Liver (tissue), 9 donors: ENCODE results near the gene KANSL1. TPM values are rescaled to one million over a fixed set of nuclear protein-coding genes. Genes with fewer than 3 reads are reported as not detected.

ENCODE experiments used
- DNase-seq: peaks from one replicate; pipeline ENCODE4 v3.0.0-alpha.2; 2017; ENCODE audit warnings: low spot score
- H3K27ac ChIP-seq, 2 donors: one replicate each; pipeline ENCODE4 v1.7.0; 2013; ENCODE audit warnings: inconsistent platforms in 2 of 2, low read length in 2 of 2, control low read depth in 1 of 2, low read depth in 1 of 2, mild to moderate bottlenecking in 1 of 2
- H3K27me3 ChIP-seq, 4 donors: one replicate each; pipeline versions ENCODE4 v1.6.1 to v1.7.0; 2013; ENCODE audit warnings: low read length in 3 of 4, inconsistent platforms in 1 of 4, mild to moderate bottlenecking in 1 of 4, moderate library complexity in 1 of 4; ENCODE audit not compliant: control insufficient read depth in 4 of 4, insufficient read depth in 4 of 4
- H3K36me3 ChIP-seq, 4 donors: one replicate each; pipeline versions ENCODE4 v1.6.1 to v1.7.0; 2013; ENCODE audit warnings: low read length in 3 of 4, mild to moderate bottlenecking in 3 of 4, low read depth in 1 of 4, moderate library complexity in 1 of 4; ENCODE audit not compliant: control insufficient read depth in 4 of 4, insufficient read depth in 3 of 4
- H3K4me1 ChIP-seq, 4 donors: one replicate each; pipeline versions ENCODE4 v1.6.1 to v1.7.0; 2013; ENCODE audit warnings: low read length in 3 of 4, mild to moderate bottlenecking in 3 of 4, moderate library complexity in 1 of 4; ENCODE audit not compliant: control insufficient read depth in 4 of 4, insufficient read depth in 4 of 4
- H3K4me3 ChIP-seq, 3 donors: one replicate each; pipeline versions ENCODE4 v1.6.1 to v1.7.0; 2013; ENCODE audit warnings: low read length in 3 of 3, control low read depth in 1 of 3, low read depth in 1 of 3, mild to moderate bottlenecking in 1 of 3
- H3K9ac ChIP-seq, 2 donors: one replicate each; pipeline ENCODE4 v1.7.0; 2013; ENCODE audit warnings: low read length in 2 of 2, mild to moderate bottlenecking in 2 of 2, moderate library complexity in 2 of 2, control low read depth in 1 of 2, low read depth in 1 of 2
- H3K9me3 ChIP-seq, 4 donors: one replicate each; pipeline versions ENCODE4 v1.6.1 to v1.7.0; 2013; ENCODE audit warnings: low read length in 3 of 4; ENCODE audit not compliant: control insufficient read depth in 4 of 4
- HNF4A ChIP-seq, 2 donors: conservative IDR thresholded peaks; 2 replicates each; pipeline ENCODE4 v1.6.1; 2016; ENCODE audit warnings: antibody characterized with exemption in 2 of 2, mild to moderate bottlenecking in 2 of 2
- JUND ChIP-seq, 2 donors: IDR thresholded peaks; 2 replicates each; pipeline ENCODE4 v1.6.1; 2016; ENCODE audit warnings: antibody characterized with exemption in 2 of 2
- NR2F2 ChIP-seq: IDR thresholded peaks from 2 replicates; pipeline ENCODE4 v1.6.1; 2016; ENCODE audit warnings: antibody characterized with exemption
- RAD21 ChIP-seq, 2 donors: IDR thresholded peaks; 2 replicates each; pipeline ENCODE4 v1.6.1; 2016; ENCODE audit warnings: antibody characterized with exemption in 2 of 2, mild to moderate bottlenecking in 2 of 2
- RXRA ChIP-seq, 2 donors: IDR thresholded peaks; 2 replicates each; pipeline ENCODE4 v1.6.1; 2017 to 2018; ENCODE audit warnings: antibody characterized with exemption in 2 of 2, mild to moderate bottlenecking in 1 of 2
- TAF1 ChIP-seq: conservative IDR thresholded peaks from 2 replicates; pipeline ENCODE4 v1.6.1; 2016; ENCODE audit warnings: antibody characterized with exemption, mild to moderate bottlenecking
- YY1 ChIP-seq: IDR thresholded peaks from 2 replicates; pipeline ENCODE4 v1.6.1; 2016; ENCODE audit warnings: antibody characterized with exemption, mild to moderate bottlenecking
- WGBS: extraction: QIAGEN DNeasy Blood & Tissue Kit; methylation state at CpG from one replicate; pipeline ENCODE4 v1.1.7; 2013; 5-methylcytosine and 5-hydroxymethylcytosine counted together
- polyA plus RNA-seq, 2 donors: library from polyadenylated mRNA; stranded (reverse) in 1 of 2; unstranded in 1 of 2; fragments of 200-250 nt in 1 of 2; fragments of >200 nt in 1 of 2; fragmentation: Nextera tagmentation in 1 of 2; extraction: Ambion mirVana in 1 of 2; gene quantifications; one replicate each; pipeline versions ENCODE4 v1.2.1 to v1.2.3, GENCODE V29; 2013 to 2015
- total RNA-seq, 2 donors: library from RNA; depleted of rRNA; stranded (reverse); fragments of >200 nt; gene quantifications; one replicate each; pipeline ENCODE4 v1.2.3, GENCODE V29; 2014
- TF ChIP-seq, protein P1 (sequence below): IDR thresholded peaks from 2 replicates; pipeline ENCODE4 v1.6.1; 2016; ENCODE audit warnings: antibody characterized with exemption
- TF ChIP-seq, protein P2 (sequence below): IDR thresholded peaks from 2 replicates; pipeline ENCODE4 v1.6.1; 2016; ENCODE audit warnings: antibody characterized with exemption, mild to moderate bottlenecking
- TF ChIP-seq, protein P3 (sequence below): IDR thresholded peaks from 2 replicates; pipeline ENCODE4 v1.6.1; 2016; ENCODE audit warnings: antibody characterized with exemption
- TF ChIP-seq, protein P4 (sequence below): fragments of 150-350 bp; IDR thresholded peaks from 2 replicates; pipeline ENCODE4 v1.5.1; 2017; ENCODE audit warnings: improper control_type of control experiment, low read depth, low read length; ENCODE audit not compliant: missing input control
- donor health status: healthy.
- donor health status: healthy.
- donor health status: healthy.
- donor health status: healthy.
- donor health status: healthy.

The KANSL1 gene
- total and polyA plus RNA-seq, 4 donors = 5.5 to 86.3 (median 24.0) TPM

GRCh38 chr17:46157443-46158062, 35.7 kb downstream of the KANSL1 start:
- H3K4me1 ChIP-seq = peaks cover 4 to 34% (median 23%) of the 10 kb centered on the region in 4 donors
- 77% methylated on average over 3 of the region's 3 CpGs for WGBS
- H3K4me3 ChIP-seq = no peak overlapping the region
- no peak overlapping the region for H3K27ac ChIP-seq
- H3K9me3 ChIP-seq = no peaks in the 10 kb centered on the region
- no peak overlapping the region for H3K9ac ChIP-seq
- H3K36me3 ChIP-seq = peaks cover 0 to 3% (median 0%) of the 10 kb centered on the region in 4 donors
- TF ChIP-seq RAD21 (IDR thresholded peaks at IDR 0.05) (no peak), YY1 (no peak), TAF1 (no peak)
- TF ChIP-seq, protein P1, sequence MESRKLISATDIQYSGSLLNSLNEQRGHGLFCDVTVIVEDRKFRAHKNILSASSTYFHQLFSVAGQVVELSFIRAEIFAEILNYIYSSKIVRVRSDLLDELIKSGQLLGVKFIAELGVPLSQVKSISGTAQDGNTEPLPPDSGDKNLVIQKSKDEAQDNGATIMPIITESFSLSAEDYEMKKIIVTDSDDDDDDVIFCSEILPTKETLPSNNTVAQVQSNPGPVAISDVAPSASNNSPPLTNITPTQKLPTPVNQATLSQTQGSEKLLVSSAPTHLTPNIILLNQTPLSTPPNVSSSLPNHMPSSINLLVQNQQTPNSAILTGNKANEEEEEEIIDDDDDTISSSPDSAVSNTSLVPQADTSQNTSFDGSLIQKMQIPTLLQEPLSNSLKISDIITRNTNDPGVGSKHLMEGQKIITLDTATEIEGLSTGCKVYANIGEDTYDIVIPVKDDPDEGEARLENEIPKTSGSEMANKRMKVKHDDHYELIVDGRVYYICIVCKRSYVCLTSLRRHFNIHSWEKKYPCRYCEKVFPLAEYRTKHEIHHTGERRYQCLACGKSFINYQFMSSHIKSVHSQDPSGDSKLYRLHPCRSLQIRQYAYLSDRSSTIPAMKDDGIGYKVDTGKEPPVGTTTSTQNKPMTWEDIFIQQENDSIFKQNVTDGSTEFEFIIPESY = no peak
- no peaks in the 10 kb centered on the region for H3K27me3 ChIP-seq
- DNase-seq = no peak

GRCh38 chr17:46154151-46154816, 38.9 kb downstream of the KANSL1 start:
- Histone ChIP-seq H3K4me1 (peaks cover 8 to 36% (median 24%) of the 10 kb centered on the region in 4 donors), H3K27ac (no peak overlapping the region), H3K4me3 (no peak overlapping the region), H3K9ac (no peak overlapping the region), H3K36me3 (peaks cover 0 to 3% (median 0%) of the 10 kb centered on the region in 4 donors), H3K27me3 (no peaks in the 10 kb centered on the region), H3K9me3 (no peaks in the 10 kb centered on the region)
- DNase-seq = no peak
- WGBS = 78% methylated on average over 9 of the region's 9 CpGs
- TF ChIP-seq, protein P2, sequence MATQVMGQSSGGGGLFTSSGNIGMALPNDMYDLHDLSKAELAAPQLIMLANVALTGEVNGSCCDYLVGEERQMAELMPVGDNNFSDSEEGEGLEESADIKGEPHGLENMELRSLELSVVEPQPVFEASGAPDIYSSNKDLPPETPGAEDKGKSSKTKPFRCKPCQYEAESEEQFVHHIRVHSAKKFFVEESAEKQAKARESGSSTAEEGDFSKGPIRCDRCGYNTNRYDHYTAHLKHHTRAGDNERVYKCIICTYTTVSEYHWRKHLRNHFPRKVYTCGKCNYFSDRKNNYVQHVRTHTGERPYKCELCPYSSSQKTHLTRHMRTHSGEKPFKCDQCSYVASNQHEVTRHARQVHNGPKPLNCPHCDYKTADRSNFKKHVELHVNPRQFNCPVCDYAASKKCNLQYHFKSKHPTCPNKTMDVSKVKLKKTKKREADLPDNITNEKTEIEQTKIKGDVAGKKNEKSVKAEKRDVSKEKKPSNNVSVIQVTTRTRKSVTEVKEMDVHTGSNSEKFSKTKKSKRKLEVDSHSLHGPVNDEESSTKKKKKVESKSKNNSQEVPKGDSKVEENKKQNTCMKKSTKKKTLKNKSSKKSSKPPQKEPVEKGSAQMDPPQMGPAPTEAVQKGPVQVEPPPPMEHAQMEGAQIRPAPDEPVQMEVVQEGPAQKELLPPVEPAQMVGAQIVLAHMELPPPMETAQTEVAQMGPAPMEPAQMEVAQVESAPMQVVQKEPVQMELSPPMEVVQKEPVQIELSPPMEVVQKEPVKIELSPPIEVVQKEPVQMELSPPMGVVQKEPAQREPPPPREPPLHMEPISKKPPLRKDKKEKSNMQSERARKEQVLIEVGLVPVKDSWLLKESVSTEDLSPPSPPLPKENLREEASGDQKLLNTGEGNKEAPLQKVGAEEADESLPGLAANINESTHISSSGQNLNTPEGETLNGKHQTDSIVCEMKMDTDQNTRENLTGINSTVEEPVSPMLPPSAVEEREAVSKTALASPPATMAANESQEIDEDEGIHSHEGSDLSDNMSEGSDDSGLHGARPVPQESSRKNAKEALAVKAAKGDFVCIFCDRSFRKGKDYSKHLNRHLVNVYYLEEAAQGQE = no peak
- TF ChIP-seq JUND (IDR thresholded peaks at IDR 0.05) = no peak
- TF ChIP-seq, protein P3, sequence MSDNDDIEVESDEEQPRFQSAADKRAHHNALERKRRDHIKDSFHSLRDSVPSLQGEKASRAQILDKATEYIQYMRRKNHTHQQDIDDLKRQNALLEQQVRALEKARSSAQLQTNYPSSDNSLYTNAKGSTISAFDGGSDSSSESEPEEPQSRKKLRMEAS = no peak
- TF ChIP-seq RXRA (IDR thresholded peaks at IDR 0.05) = no peak
- TF ChIP-seq, protein P4, sequence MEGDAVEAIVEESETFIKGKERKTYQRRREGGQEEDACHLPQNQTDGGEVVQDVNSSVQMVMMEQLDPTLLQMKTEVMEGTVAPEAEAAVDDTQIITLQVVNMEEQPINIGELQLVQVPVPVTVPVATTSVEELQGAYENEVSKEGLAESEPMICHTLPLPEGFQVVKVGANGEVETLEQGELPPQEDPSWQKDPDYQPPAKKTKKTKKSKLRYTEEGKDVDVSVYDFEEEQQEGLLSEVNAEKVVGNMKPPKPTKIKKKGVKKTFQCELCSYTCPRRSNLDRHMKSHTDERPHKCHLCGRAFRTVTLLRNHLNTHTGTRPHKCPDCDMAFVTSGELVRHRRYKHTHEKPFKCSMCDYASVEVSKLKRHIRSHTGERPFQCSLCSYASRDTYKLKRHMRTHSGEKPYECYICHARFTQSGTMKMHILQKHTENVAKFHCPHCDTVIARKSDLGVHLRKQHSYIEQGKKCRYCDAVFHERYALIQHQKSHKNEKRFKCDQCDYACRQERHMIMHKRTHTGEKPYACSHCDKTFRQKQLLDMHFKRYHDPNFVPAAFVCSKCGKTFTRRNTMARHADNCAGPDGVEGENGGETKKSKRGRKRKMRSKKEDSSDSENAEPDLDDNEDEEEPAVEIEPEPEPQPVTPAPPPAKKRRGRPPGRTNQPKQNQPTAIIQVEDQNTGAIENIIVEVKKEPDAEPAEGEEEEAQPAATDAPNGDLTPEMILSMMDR = no peak
- TF ChIP-seq NR2F2 = no peak
- no peak for TF ChIP-seq HNF4A (conservative IDR thresholded peaks at IDR 0.05)
- TF ChIP-seq, protein P1 = no peak
